Right renal cortex interstitium (tissue), 3 donors: ENCODE data around the gene MT1X. TPM values are rescaled to one million over a fixed set of nuclear protein-coding genes. Genes with fewer than 3 reads are reported as not detected.

ENCODE experiments used
- DNase-seq, 3 donors: peaks; one replicate each; pipeline ENCODE4 v3.0.0-alpha.2; 2013; ENCODE audit warnings: low read depth in 3 of 3, low spot score in 2 of 3
- polyA plus RNA-seq, 3 donors: library from polyadenylated mRNA; unstranded; fragments of 120-200 nt; gene quantifications; one replicate each; pipeline ENCODE4 v1.2.1, GENCODE V29; 2013; ENCODE audit not compliant: insufficient read length in 3 of 3

Gene MT1X
- 10 to 100 TPM; 24.8 to 34.0 (median 26.2) TPM for polyA plus RNA-seq

- peak in 2 of 3 donors; percentile 67 to 75 for DNase-seq
Measured at GRCh38 chr16:56681939-56682702, at the start of gene MT1X. TSS of gene MT1X (plus strand) at chr16:56682470. CDS start at chr16:56682541, 71 bp downstream.

- no peak for DNase-seq
Measured at GRCh38 chr16:56632848-56633365, 49.4 kb upstream of the MT1X start.

GRCh38 chr16:56633535-56633934 is 48.7 kb upstream of the MT1X start:
- no peak for DNase-seq

- DNase-seq: no peak
Measured at GRCh38 chr16:56634715-56635440, 47.4 kb upstream of the MT1X start.

GRCh38 chr16:56635441-56635967 is 46.8 kb upstream of the MT1X start:
- DNase-seq: no peak

- no peak for DNase-seq
Measured at GRCh38 chr16:56636616-56637413, 45.5 kb upstream of the MT1X start.

- no peak for DNase-seq
Measured at GRCh38 chr16:56637814-56638750, 44.2 kb upstream of the MT1X start, which contains the start of gene MT1A. TSS of gene MT1A (plus strand) at chr16:56638666. CDS start at chr16:56638739, 73 bp downstream.

GRCh38 chr16:56639045-56639444 is 43.2 kb upstream of the MT1X start:
- DNase-seq: no peak

GRCh38 chr16:56640076-56640475 is 42.2 kb upstream of the MT1X start:
- no peak for DNase-seq

GRCh38 chr16:56641166-56641565 is 41.1 kb upstream of the MT1X start:
- no peak for DNase-seq

- no peak for DNase-seq
Measured at GRCh38 chr16:56643080-56643778, 39.0 kb upstream of the MT1X start.

- DNase-seq: no peak
Measured at GRCh38 chr16:56643833-56644232, 38.4 kb upstream of the MT1X start.

- no peak for DNase-seq
Measured at GRCh38 chr16:56645311-56645710, 37.0 kb upstream of the MT1X start.

GRCh38 chr16:56645838-56646237 is 36.4 kb upstream of the MT1X start:
- DNase-seq: no peak

- no peak for DNase-seq
Measured at GRCh38 chr16:56647641-56648431, 34.4 kb upstream of the MT1X start.

GRCh38 chr16:56649271-56649670 is 33.0 kb upstream of the MT1X start:
- no peak for DNase-seq

- no peak for DNase-seq
Measured at GRCh38 chr16:56649820-56650219, 32.5 kb upstream of the MT1X start.

- DNase-seq: no peak
Measured at GRCh38 chr16:56651586-56651985, 30.7 kb upstream of the MT1X start, which contains the start of gene MT1B. TSS of gene MT1B (plus strand) at chr16:56651886. CDS start at chr16:56651954, 68 bp downstream.
